ENCODE data around the gene XPA. TPM values are rescaled to one million over a fixed set of nuclear protein-coding genes. Genes with fewer than 3 reads are reported as not detected.
A peak's percentile ranks its signal among the peaks of the same experiment; 100 is the strongest.

XPA gene
- total RNA-seq, 6 donors from 2014 or later = 10.4 to 26.8 (median 11.5) TPM

GRCh38 chr9:97632985-97633858 is 63.9 kb downstream of the XPA start, which contains the start of the genes NCBP1 and TSTD2:
NCBP1 (plus strand) TSS chr9:97633821; CDS start chr9:97633882, 61 bp downstream.
TSTD2 (minus strand) TSS chr9:97633368; CDS start chr9:97627562, 5,806 bp downstream.
- TF ChIP-seq POLR2AphosphoS5 (IDR thresholded peaks at IDR 0.05) (peak; percentile 80 to 87), EP300 (IDR thresholded peaks at IDR 0.05) (peak in 2 of 4 donors; percentile 28 to 58), POLR2A (IDR thresholded peaks at IDR 0.05) (peak in 3 of 4 donors; percentile 76 to 93 (median 89)), CTCF (IDR thresholded peaks at IDR 0.05) (peak in 4 of 6 experiments; percentile 2 to 32 (median 20))
- Histone ChIP-seq H3K36me3 (no peaks in the 10 kb centered on the region), H3K4me1 (peaks cover 27 to 44% (median 38%) of the 10 kb centered on the region in 4 donors), H3K4me3 (peak within 1 kb of the TSS; percentile 67 to 96 (median 92)), H3K27ac (peak within 1 kb of the TSS; percentile 97 to 99 (median 98)), H3K27me3 (no peaks in the 10 kb centered on the region), H3K9me3 (no peaks in the 10 kb centered on the region)
- peak; percentile 96 to 98 for ATAC-seq (ENCODE audit: low FRiP score in 2 of 2)
- peak; percentile 97 to 98 for DNase-seq
- 0 to 1% methylated on average over 18 to 77 of the region's 83 CpGs for WGBS, 2 donors

GRCh38 chr9:97632248-97632984 is 64.7 kb downstream of the XPA start:
- peak in 1 of 2 donors; percentile 55 for DNase-seq
- no peaks in the 10 kb centered on the region for H3K27me3 ChIP-seq
- peaks cover 27 to 49% (median 42%) of the 10 kb centered on the region in 4 donors for H3K4me1 ChIP-seq
- WGBS, 2 donors = 2 to 3% methylated on average over 27 of the region's 27 CpGs
- H3K27ac ChIP-seq = peak overlapping the region; percentile 97 to 99 (median 98)
- no peak for TF ChIP-seq CTCF (IDR thresholded peaks at IDR 0.05)
- TF ChIP-seq POLR2AphosphoS5 (IDR thresholded peaks at IDR 0.05) = no peak
- H3K9me3 ChIP-seq = no peaks in the 10 kb centered on the region
- peak; percentile 5 to 26 for ATAC-seq (ENCODE audit: low FRiP score in 2 of 2)
- no peaks in the 10 kb centered on the region for H3K36me3 ChIP-seq
- H3K4me3 ChIP-seq = peak overlapping the region; percentile 36 to 96 (median 78)

- H3K27ac ChIP-seq = no peak overlapping the region
- no peaks in the 10 kb centered on the region for H3K27me3 ChIP-seq
- no peak for DNase-seq
- H3K4me3 ChIP-seq = no peak overlapping the region
- no peaks in the 10 kb centered on the region for H3K9me3 ChIP-seq
- TF ChIP-seq POLR2AphosphoS5 (IDR thresholded peaks at IDR 0.05) (no peak), EP300 (IDR thresholded peaks at IDR 0.05) (no peak), POLR2A (IDR thresholded peaks at IDR 0.05) (no peak), CTCF (IDR thresholded peaks at IDR 0.05) (no peak)
- peaks cover 0 to 2% (median 0%) of the 10 kb centered on the region in 4 donors for H3K36me3 ChIP-seq
- no peak for ATAC-seq (ENCODE audit: low FRiP score in 2 of 2)
- peaks cover 18 to 40% (median 31%) of the 10 kb centered on the region in 4 donors for H3K4me1 ChIP-seq
Measured at GRCh38 chr9:97630591-97630990, 66.5 kb downstream of the XPA start.

- Histone ChIP-seq H3K4me1 (peaks cover 8 to 27% (median 18%) of the 10 kb centered on the region in 4 donors), H3K4me3 (no peak overlapping the region), H3K36me3 (peaks cover 0 to 16% (median 4%) of the 10 kb centered on the region in 4 donors), H3K27me3 (no peaks in the 10 kb centered on the region), H3K9me3 (no peaks in the 10 kb centered on the region), H3K27ac (no peak overlapping the region)
- no peak for ATAC-seq (ENCODE audit: low FRiP score in 2 of 2)
- no peak for TF ChIP-seq POLR2A (IDR thresholded peaks at IDR 0.05)
- TF ChIP-seq POLR2AphosphoS5 (IDR thresholded peaks at IDR 0.05) = no peak
- TF ChIP-seq CTCF (IDR thresholded peaks at IDR 0.05) = no peak
- no peak for TF ChIP-seq EP300 (IDR thresholded peaks at IDR 0.05)
- DNase-seq = no peak
Measured at GRCh38 chr9:97629156-97629555, 68.0 kb downstream of the XPA start.
